Activated T-helper 9 cell treated with anti-CD3 and anti-CD28 coated beads, Interleukin-2, amount 50 U/mL, for 16 hours (primary cell): ENCODE measurements around the gene FGGY.

Experiments
- DNase-seq: peaks from one replicate; pipeline ENCODE4 v3.0.0-alpha.2; 2020; ENCODE audit warnings: low read depth

Gene FGGY

GRCh38 chr1:59315529-59316463 is 18.9 kb downstream of the FGGY start:
- no peak for DNase-seq

GRCh38 chr1:59316497-59317128 is 19.7 kb downstream of the FGGY start:
- DNase-seq: no peak

- no peak for DNase-seq
Measured at GRCh38 chr1:59317343-59317742, 20.4 kb downstream of the FGGY start.

- no peak for DNase-seq
Measured at GRCh38 chr1:59317780-59318179, 20.9 kb downstream of the FGGY start.

- no peak for DNase-seq
Measured at GRCh38 chr1:59318271-59318860, 21.5 kb downstream of the FGGY start.

- no peak for DNase-seq
Measured at GRCh38 chr1:59322394-59322793, 25.5 kb downstream of the FGGY start.

- no peak for DNase-seq
Measured at GRCh38 chr1:59322814-59323213, 25.9 kb downstream of the FGGY start.

- no peak for DNase-seq
Measured at GRCh38 chr1:59323879-59324278, 27.0 kb downstream of the FGGY start.

GRCh38 chr1:59328353-59328752 is 31.5 kb downstream of the FGGY start:
- no peak for DNase-seq

GRCh38 chr1:59329412-59330053 is 32.6 kb downstream of the FGGY start:
- no peak for DNase-seq

- DNase-seq: no peak
Measured at GRCh38 chr1:59331686-59332620, 35.1 kb downstream of the FGGY start.

GRCh38 chr1:59332983-59333382 is 36.1 kb downstream of the FGGY start:
- DNase-seq: no peak

GRCh38 chr1:59333626-59334277 is 36.9 kb downstream of the FGGY start:
- no peak for DNase-seq

GRCh38 chr1:59340411-59341307 is 43.8 kb downstream of the FGGY start:
- no peak for DNase-seq

- DNase-seq: no peak
Measured at GRCh38 chr1:59342801-59343575, 46.1 kb downstream of the FGGY start.

- no peak for DNase-seq
Measured at GRCh38 chr1:59343576-59343840, 46.6 kb downstream of the FGGY start.

GRCh38 chr1:59345221-59345620 is 48.3 kb downstream of the FGGY start:
- no peak for DNase-seq

- DNase-seq: no peak
Measured at GRCh38 chr1:59346429-59346828, 49.5 kb downstream of the FGGY start.

- no peak for DNase-seq
Measured at GRCh38 chr1:59349101-59349500, 52.2 kb downstream of the FGGY start.
